GM21529 (cell line): ENCODE measurements around the gene MBOAT7.
"Not testable (repeated sequence)": the region's sequence is repeated elsewhere in the genome, so short reads cannot be mapped to it uniquely, and the experiment has no call there.

ENCODE experiments used
- ATAC-seq: cut with Tn5 transposase; IDR thresholded peaks from one replicate; pipeline ENCODE4 v1.9.1; 2021; ENCODE audit not compliant: unreplicated experiment

The MBOAT7 gene, protein sequence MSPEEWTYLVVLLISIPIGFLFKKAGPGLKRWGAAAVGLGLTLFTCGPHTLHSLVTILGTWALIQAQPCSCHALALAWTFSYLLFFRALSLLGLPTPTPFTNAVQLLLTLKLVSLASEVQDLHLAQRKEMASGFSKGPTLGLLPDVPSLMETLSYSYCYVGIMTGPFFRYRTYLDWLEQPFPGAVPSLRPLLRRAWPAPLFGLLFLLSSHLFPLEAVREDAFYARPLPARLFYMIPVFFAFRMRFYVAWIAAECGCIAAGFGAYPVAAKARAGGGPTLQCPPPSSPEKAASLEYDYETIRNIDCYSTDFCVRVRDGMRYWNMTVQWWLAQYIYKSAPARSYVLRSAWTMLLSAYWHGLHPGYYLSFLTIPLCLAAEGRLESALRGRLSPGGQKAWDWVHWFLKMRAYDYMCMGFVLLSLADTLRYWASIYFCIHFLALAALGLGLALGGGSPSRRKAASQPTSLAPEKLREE

DNA sequence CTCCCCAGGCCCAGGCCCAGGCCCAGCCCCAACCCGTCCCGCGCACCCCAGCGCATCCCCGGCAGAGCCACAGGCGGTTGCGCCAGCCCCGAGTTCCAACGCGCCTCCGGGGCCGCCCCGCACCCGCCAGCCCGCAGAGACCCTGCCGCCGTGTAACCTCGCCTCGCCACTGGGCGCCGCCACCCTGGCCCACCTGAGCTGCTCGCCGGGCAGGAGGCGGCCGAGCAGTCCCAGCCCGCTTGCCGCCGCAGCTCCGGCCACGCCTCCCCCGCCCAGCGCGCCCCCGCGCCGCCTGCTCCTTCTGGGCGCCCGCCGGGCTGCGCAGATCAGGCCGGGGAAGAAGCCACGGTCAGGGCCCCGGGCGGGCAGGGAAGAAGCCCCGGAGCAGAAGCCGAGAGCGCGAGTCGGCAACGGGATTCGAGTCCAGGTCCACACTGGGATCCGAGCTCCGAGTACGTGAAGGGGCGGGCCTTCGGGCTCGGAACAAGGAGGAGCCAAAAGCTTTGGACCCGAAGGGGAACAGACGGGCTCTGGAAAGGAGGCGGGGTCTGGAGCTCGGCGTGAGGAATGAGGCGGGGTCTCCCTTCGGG is at the start of gene MBOAT7:
Gene MBOAT7 (minus strand): TSS at position 436 of the 590 bp plus-strand sequence. CDS start 1,072 bp downstream, outside the sequence.
- ATAC-seq: peak; percentile 17

DNA sequence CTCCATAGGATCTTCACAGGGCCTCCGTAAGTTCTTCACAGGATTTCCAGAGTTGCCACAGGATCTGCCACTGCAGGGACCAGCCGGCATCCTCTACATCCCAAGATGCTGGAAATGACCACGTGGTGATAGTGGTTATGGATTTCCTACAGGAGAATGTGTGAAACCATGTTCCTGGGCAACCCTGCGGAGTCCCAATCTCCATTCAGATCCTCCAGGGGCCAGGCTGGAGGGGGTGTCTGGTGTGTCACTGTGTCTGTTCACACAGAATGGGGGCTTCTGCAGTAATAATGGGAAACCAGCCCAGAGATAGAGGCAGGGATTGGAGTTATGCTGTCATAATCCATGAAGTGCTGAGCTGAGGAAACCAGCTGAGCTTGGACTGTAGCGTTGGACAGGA is 44.6 kb upstream of the MBOAT7 start:
- no peak for ATAC-seq

DNA sequence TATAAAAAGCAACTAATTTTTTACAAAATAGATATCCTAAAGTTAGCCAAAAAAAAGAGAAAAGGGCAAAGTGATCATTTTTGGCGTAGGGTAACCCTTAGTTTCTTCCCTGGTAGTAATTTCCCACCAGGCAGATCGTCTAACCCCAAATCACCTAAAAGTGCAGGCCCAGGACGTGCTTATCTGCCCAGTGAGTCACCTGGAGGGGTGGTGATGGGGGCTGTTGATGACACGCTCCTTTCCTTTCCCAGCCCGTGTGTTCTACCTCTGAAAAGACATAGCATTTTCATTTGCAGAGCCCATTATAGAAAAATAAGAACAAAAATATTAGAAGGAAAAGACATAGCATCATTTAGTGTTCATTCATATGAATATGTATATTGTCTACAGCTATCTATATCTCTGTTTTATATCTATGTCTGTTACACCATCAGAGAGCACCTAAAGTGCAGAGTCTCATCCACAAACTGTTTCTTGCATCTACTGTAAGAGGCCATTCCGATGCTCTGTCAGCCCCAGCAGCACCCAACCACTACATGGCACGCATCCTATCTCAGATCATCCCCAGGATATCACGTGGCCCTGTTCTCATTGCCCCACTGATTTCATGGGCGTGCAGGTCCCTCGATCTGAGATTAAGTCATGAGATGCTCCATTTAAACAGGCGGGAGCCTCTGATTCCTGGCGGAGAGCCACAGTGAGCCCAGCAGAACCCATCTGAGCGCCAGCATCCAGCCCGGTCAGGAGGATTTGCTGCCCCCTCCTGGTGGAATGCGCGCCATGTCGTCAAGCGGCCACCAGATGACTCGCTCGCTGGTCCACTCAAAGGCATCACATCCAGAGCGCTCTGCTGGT is 41.9 kb upstream of the MBOAT7 start:
- no peak for ATAC-seq

DNA sequence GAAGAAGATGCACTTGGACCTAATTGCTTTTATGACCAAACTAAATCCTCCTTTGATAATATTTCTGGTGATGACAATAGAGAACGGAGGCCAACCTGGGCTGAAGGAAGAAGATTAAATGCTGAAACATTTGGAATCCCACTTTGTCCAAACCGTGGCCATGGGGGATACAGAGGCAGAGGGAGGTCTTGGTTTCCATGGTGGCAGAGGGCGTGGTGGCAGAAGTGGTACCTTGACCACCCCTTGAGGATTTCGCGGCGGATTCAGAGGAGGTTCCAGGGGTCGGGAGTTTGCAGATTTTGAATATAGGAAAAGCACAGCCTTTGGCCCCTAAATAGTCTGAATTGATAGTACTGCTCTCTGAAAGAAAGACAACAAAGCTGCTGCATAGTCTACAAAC is 40.7 kb upstream of the MBOAT7 start:
- ATAC-seq: no peak

DNA sequence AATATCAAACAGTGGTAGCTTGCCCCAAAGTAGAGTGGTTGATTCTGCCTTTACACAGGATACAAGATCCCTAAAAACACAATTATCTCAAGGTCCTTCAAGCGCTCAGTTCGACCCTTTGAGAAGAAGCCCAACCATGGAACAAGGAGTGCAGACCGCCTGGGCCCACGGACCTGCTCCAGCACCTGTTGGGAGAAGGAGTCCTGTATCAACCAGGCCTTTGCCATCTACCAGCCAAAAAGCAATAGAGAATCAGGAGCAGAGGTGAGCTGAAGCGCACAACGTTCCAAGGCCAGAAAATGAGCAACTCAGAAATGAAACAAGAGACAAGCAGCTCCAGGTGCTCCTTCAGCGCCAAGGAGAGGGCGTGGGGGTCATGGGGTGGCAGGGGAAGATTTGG is 39.8 kb upstream of the MBOAT7 start:
- no peak for ATAC-seq

DNA sequence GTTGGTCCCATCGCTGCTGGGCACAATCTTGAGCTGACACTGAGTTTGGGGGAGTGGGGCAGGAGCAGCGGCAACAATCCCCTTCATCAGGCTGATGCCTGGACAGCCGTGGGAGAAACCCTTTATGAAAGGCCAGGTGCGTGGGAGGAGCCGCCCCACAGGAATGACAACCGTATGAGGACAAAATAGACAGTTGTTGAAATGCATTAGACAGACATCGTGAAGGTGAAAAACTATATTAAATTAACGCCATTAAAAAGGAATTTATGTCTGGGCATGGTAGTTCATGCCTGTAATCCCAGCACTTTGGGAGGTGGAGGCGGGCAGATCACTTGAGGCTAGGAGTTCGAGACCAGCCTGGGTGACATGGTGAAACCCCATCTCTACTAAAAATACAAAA is 35.2 kb upstream of the MBOAT7 start:
- ATAC-seq: not testable (repeated sequence)

DNA sequence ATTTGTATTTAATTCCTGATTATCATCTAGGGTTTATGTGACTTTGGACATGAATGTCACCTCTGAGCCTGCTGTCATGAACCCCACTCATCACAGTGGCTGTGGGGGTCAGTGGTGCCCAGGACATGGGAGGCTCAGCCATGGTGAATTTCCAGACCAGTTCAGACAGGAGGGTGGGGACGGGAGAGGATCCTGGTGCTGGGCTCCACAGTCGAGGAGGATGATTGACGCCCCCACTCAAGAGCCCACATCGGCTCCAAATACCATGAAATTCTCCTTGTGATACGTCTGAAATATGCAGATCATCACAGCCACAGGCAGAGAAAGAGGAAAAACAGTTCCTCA is 34.5 kb upstream of the MBOAT7 start:
- ATAC-seq: not testable (repeated sequence)

DNA sequence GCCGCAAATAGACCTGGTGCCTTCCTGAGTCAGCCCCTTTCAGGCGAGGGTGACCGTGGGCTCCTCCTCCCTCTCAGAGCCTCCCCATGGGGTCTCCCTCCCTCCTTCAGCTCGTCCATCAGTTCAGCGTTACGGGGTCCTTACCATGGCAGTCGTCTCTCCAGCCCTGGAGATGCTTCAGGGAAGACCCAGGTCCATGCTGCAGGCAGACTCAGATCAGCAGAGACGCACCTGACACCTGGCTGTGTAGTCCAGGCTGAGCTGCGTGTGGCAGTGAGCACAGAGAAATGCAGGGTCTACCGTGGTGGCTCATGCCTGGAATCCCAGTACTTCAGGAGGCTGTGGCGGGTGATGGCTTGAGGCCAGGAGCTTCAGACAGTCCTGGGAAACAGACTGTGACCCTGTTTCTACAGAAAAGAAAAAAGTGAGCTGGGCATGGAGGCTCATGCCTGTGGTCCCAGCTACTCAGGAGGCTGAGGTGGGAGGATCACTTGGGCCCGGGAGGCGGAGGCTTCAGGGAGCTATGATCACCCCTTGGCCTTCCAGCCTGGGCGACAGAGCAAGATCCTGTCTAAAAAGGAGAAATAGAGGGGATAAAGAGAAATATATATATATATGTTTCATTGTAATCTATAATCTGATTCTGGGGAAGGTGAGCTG is 34.0 kb upstream of the MBOAT7 start:
- ATAC-seq: not testable (repeated sequence)

DNA sequence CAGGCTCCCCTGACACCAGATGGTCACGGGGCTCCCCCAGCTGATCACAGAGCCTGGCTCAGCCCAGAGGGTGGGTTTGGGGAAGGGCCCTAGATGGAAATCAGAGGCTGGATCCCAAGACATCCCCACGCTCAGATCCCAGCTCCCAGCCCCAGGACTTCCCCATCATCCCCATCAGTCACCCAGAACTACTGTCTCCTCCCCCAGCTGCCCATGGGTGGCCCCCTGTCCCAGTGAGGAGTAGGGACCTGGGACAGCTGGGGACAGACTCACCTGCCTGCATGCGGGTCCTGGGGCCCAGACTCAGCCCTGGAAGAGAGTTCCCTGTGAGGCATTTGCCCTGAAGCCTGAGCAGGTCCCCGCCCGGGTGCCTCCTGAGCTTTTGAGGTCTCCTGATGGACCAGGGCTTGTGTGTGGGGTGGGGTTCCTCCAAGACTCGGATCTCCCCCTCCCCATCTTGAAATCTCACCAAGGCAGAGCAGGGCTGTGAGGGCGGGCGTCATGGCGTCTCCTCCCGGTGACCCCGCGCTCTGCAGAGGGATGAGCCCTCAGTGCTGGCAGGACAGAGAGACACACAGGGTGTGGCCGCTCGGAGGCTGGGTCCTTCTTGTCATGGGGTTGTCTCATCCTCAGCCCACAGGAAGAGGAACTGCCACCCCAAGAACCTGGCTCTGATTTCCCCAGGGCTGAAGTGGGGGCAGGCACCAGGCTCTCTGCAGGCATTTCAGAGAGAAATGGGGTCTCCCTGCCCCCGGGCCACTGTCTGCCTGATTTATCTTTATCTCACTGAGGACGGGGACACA is 33.3 kb upstream of the MBOAT7 start, which contains the start of gene LILRB3:
Gene LILRB3 (minus strand): TSS at position 534 of the 803 bp plus-strand sequence. CDS start 31 bp downstream, at position 503.
- ATAC-seq: not testable (repeated sequence)

DNA sequence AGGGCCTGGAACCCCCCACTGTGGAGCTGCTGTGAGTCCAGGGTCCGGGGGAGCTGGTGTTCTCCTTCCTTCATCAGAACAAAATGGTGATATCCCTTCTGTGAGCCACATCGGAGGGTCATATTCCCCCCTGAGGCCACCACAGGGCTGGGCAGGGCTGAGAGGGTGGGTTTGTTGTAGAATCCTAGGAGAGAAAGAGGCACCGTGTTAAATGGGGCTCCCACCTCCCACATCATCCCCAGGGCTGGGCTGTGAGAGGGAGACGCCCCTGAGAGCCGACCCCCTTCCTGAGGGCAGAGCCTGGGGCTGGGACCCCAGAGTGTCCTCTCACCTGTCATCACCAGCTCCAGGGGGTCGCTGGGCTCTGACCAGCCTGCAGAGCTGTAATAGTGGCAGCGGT is 32.6 kb upstream of the MBOAT7 start:
- not testable (repeated sequence) for ATAC-seq

DNA sequence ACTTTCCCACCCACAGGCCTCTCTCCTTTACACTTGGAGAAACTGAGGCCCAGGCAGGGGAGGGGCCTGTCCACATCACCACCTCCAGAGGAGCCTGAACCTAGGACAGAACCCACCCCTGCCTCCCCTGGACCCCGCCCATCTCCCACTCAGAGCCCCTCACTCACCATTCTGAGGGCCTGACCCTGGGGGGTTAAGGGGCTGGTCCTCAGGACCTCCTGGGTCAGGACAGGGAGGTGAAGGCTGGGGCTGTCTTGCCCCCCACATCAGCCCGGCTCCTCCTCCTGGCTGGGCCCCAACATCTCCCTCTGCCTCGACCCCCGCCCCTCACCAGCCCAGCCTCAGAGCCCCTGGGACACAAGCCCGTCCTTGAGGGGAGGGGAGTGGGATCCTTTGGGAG is 30.3 kb upstream of the MBOAT7 start:
- ATAC-seq: not testable (repeated sequence)

DNA sequence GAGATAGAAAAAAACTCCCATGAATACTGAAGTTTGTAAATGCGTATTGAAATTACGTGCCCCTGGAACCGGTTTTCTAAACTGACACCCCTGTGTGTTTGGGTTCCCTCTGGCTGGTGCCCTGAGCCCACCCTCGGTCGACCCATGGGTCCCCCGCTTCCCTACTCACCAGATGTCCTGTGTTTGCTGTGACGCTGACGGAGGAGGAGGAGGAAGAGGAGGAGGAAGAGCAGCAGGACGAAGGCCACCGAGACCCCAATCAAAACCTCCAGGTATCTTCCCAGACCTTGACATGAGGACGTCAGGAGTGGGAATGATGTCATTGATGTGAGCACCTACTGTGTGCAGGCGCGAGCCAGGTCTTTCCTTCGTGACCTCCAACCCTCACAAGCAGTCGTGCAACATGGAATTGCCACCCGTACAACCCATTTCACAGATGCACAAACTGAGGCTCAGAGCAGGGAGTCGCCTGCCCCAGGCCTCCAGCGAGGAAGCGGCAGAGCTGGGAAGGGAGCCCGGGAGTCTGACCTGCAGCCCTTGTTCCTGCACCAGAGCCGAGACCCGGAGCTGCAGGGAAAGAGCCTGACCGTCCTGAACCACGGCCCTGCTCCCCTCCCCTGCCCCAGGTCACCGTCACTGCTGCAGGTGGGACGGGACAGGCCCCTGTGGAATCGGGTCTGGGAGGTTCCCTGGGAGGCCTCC is 29.7 kb upstream of the MBOAT7 start:
- ATAC-seq: no peak

DNA sequence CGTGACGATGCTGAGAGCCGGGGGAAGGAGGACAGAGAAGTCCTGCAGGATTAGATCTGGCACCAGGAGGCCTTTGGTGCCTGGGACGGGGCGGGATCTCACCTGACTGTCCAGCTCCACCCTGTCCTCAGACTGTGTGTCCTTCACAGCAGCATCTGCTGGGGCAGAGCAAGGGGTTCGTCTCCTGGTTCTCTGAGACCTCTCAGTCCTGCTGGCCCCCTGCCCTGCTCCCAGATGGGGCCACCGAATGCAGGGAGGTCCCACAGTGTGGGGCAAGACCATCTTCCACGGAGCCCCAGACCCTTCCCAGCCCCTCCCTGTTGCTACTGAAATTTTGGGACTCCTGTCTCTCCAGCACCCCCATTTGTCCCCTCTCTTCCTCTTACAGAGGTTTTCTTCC is 28.9 kb upstream of the MBOAT7 start:
- no peak for ATAC-seq

DNA sequence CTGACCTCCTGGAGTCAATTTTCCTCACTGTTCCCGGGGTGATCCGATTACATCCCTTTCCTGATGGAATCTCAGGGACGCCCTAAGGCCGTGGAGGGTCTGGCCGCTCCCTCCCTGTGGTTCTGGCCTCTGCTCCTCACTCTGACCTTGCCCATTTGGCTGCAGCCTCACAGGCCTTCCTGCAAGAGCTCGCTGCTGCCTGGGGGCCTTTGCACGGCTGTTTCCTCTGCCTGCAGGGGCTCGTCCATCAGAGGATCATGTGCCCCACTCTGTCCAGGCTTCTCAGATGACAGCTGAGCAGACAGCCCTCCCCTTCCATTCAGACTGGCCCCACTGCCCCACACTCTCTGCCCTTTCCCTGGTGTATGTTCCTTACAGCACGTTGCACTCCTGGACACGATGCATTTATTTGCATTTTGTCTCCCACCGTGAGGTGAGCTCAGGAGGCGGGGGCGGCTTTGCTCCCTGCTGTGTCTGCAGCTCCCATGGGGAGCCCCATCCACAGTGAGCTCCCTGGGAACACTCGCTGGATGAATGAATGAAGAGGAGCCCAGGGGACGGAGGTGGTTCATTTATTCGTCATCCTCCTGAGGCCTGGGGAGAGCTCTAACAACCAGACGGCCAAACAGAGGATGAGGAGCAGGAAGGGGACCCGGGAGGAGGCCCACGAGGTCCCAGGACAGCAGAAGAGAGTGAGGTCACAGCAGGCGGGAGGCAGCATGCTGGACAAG is 28.3 kb upstream of the MBOAT7 start:
- not testable (repeated sequence) for ATAC-seq

DNA sequence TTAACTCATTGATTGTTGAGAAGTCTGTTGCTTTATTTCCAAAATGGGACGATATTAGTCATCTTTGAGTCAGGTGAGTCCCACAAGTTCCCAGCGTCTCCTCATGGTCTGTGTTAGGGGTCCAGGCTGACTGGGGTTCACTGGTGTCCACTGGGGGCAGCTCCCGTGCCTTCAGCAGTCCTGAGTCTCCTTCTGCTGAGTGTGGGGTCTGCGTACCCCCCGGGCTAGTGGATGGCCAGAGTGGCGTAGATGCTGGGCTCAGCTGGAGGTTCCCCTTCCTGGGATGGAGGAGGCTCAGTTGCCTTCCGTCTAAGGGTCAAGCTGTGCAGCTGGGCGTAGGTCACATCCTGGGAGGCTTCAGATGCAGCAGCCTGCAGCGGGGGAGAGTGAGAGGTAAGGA is 27.5 kb upstream of the MBOAT7 start:
- ATAC-seq: no peak

DNA sequence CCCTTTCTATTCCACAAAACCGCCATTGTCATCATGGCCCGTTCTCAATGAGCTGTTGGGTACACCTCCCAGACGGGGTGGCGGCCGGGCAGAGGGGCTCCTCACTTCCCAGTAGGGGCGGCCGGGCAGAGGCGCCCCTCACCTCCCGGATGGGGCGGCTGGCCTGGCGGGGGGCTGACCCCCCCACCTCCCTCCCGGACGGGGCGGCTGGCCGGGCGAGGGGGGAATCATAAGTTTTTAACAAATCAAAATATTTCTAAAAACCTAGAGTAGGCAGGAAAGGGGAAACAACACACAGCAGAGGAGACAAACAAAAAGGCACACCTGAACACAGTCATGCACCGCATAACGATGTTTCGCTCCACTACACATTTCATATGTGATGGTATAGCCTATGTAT is 25.4 kb upstream of the MBOAT7 start:
- ATAC-seq: not testable (repeated sequence)

DNA sequence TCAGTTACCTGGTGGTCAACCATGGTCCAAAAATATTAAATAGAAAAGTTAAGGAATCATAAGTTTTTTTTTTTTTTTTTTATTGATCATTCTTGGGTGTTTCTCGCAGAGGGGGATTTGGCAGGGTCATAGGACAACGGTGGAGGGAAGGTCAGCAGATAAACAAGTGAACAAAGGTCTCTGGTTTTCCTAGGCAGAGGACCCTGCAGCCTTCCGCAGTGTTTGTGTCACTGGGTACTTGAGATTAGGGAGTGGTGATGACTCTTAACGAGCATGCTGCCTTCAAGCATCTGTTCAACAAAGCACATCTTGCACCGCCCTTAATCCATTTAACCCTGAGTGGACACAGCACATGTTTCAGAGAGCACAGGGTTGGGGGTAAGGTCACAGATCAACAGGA is 24.8 kb upstream of the MBOAT7 start:
- ATAC-seq: not testable (repeated sequence)

DNA sequence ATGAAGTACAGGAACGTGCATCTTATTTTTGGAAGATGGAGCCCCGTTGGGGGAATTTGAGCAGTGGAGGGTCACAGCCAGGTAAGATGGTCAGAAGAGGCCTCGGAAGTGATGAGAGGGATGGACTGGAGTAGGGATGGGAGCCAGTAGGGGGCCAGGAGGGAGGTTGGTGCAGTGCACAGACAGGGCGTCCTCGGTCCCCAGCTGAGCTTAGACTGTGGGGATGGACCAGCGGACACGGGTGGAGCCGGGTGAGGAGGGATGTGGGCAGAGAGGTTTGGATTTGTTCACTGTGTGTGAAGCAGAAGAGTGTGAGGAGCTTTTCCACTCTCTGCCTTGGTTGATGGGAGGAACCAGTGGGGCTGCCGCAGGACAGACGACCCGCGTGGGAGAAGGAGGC is 21.9 kb upstream of the MBOAT7 start:
- ATAC-seq: no peak
